ENCODE measurements around the gene FHIT.

The FHIT gene

GRCh38 chr3:59882746-59883145 lies 1368.5 kb downstream of the FHIT start:
- no peak for DNase-seq

GRCh38 chr3:59880717-59881116 lies 1370.5 kb downstream of the FHIT start:
- peak; percentile 55 for DNase-seq

- DNase-seq, result no peak
Observed at GRCh38 chr3:59879031-59879581, 1372.1 kb downstream of the FHIT start.

- no peak for DNase-seq
Observed at GRCh38 chr3:59878038-59878427, 1373.2 kb downstream of the FHIT start.

- no peak for DNase-seq
Observed at GRCh38 chr3:59877263-59878037, 1373.8 kb downstream of the FHIT start.

- DNase-seq, result no peak
Observed at GRCh38 chr3:59876533-59877062, 1374.7 kb downstream of the FHIT start.

GRCh38 chr3:59873576-59874230 lies 1377.5 kb downstream of the FHIT start:
- no peak for DNase-seq

GRCh38 chr3:59872128-59872527 lies 1379.1 kb downstream of the FHIT start:
- no peak for DNase-seq

- DNase-seq, result no peak
Observed at GRCh38 chr3:59867185-59868002, 1383.9 kb downstream of the FHIT start.

GRCh38 chr3:59866076-59866475 lies 1385.2 kb downstream of the FHIT start:
- DNase-seq, result no peak

GRCh38 chr3:59865351-59865750 lies 1385.9 kb downstream of the FHIT start:
- no peak for DNase-seq

GRCh38 chr3:59862686-59863085 lies 1388.6 kb downstream of the FHIT start:
- DNase-seq, result no peak

GRCh38 chr3:59857589-59858346 lies 1393.5 kb downstream of the FHIT start:
- DNase-seq, result peak; percentile 72

GRCh38 chr3:59856934-59857460 lies 1394.3 kb downstream of the FHIT start:
- DNase-seq, result no peak

- no peak for DNase-seq
Observed at GRCh38 chr3:59854061-59854709, 1397.1 kb downstream of the FHIT start.

- no peak for DNase-seq
Observed at GRCh38 chr3:59850417-59850816, 1400.8 kb downstream of the FHIT start.

- DNase-seq, result no peak
Observed at GRCh38 chr3:59845386-59845785, 1405.9 kb downstream of the FHIT start.

- DNase-seq, result no peak
Observed at GRCh38 chr3:59843821-59844220, 1407.4 kb downstream of the FHIT start.

- DNase-seq, result no peak
Observed at GRCh38 chr3:59839810-59840515, 1411.3 kb downstream of the FHIT start.

GRCh38 chr3:59839283-59839682 lies 1412.0 kb downstream of the FHIT start:
- no peak for DNase-seq

- no peak for DNase-seq
Observed at GRCh38 chr3:59836531-59836930, 1414.7 kb downstream of the FHIT start.

Measured in DMS53 (cell line).